LNCAP (cell line): ENCODE data around the gene TAF1D.

Experiments
- CTCF ChIP-seq: fragments of 450-650 bp; IDR thresholded peaks from 2 replicates; pipeline ENCODE4 v1.5.1; 2017; ENCODE audit warnings: mild to moderate bottlenecking

TAF1D gene

DNA sequence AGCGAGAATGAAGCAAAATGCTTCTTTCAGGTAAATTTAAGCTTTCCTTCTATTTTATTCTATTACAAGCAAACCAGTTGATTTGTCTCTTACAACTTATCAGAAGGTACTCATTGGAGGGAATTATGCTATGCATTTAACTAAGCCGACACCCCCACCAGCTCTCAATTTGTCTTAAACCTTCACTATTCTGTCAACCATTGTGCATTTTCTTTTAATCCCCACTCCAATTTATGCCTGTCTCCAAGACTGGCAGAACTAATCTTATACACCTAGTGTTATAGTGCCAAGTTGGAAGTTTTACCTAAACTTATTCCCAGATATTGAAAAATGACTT is 12.5 kb downstream of the TAF1D start:
- TF ChIP-seq CTCF, result no peak

DNA sequence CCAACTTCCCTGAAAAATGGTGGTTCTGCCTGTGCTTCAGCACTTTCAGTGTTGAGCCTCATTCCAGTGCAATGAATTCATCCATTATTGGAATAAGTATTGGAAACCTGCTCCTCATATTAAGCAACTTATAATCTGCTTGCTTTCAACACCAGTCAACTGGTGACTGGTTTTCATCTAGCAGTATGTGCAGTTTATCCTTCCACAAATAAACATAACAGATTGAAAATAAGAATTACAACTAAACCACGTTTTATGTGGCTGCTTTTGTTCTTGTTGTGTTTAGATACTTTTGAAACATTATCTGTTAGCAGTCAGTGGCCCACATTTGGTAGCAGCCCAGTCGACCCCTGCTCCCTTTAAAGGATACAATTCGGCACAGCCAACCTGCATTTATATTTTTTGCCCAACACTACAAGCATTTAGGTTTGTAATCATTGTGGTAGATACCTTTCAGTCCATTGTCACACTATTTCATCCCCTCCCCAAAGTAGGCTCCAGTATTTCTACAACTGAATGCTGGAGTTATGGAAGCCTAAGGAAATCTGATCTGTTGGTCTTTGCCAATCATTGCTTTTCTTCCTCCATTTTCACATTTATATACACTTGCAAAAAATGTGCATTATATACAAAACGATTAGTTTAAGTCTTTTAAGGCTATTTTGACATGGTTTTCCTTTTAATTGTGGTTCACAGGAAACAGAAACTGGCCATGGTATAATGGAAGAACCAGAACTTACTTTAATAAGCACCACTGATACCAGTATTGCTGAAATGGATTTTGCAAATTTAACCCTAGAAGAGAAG is 13.1 kb downstream of the TAF1D start:
- no peak for TF ChIP-seq CTCF

- no peak for TF ChIP-seq CTCF
These were observed 17.2 kb downstream of the TAF1D start for GRCh38 chr11:93724089-93724488.

- no peak for TF ChIP-seq CTCF
These were observed 20.8 kb downstream of the TAF1D start for GRCh38 chr11:93720522-93720921.

- TF ChIP-seq CTCF, result no peak
These were observed 22.0 kb downstream of the TAF1D start for GRCh38 chr11:93719310-93719709.

GRCh38 chr11:93718057-93718563 is 23.2 kb downstream of the TAF1D start:
- no peak for TF ChIP-seq CTCF

DNA sequence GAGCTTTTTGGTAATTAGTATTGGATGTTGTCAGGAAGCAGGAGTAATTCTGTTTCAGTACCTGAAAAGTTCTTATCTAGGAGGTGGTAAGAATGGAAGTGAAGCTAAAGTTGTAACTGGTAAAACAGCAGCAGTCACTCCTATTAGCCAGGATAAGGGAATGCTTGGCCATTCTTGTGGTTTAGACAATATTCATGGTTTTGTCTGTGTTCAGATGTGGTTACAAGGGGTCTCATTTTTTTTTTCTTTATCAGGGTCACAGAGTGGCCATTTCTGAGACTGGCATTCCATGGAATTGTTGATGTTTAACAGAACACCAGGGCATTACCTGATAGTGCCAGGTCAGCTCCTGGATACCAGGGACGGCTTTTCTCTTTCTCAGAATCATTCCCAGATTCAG is 23.8 kb downstream of the TAF1D start:
- TF ChIP-seq CTCF, result no peak
